GM23248 (cell line): ENCODE data around the gene TSPAN9. TPM values are rescaled to one million over a fixed set of nuclear protein-coding genes. Genes with fewer than 3 reads are reported as not detected.

ENCODE experiments used
- DNase-seq: peaks from one replicate; pipeline ENCODE4 v3.0.0-alpha.2; 2015
- H2AFZ ChIP-seq: fragments of 200-600 bp; sonication (generic); 2 replicates; pipeline ENCODE4 v1.6.1; 2016; ENCODE audit warnings: antibody characterized with exemption
- H3F3A ChIP-seq: fragments of 200-600 bp; sonication (generic); 2 replicates; pipeline ENCODE4 v1.6.1; 2016; ENCODE audit warnings: mild to moderate bottlenecking, antibody characterized with exemption, mixed run types; ENCODE audit not compliant: insufficient read depth
- H3K27ac ChIP-seq: fragments of 200-600 bp; sonication (generic); 2 replicates; pipeline ENCODE4 v1.5.1; 2016; ENCODE audit warnings: mild to moderate bottlenecking
- H3K27me3 ChIP-seq: fragments of 200-600 bp; sonication (generic); replicated peaks from 2 replicates; pipeline ENCODE4 v1.6.1; 2016; ENCODE audit warnings: mild to moderate bottlenecking; ENCODE audit not compliant: insufficient read depth
- H3K36me3 ChIP-seq: fragments of 200-600 bp; sonication (generic); 2 replicates; pipeline ENCODE4 v1.6.1; 2016; ENCODE audit warnings: low read depth, mild to moderate bottlenecking
- H3K4me1 ChIP-seq: fragments of 200-600 bp; sonication (generic); 2 replicates; pipeline ENCODE4 v1.6.1; 2016; ENCODE audit warnings: mild to moderate bottlenecking; ENCODE audit not compliant: insufficient read depth
- H3K4me2 ChIP-seq: fragments of 200-600 bp; sonication (generic); one replicate; pipeline ENCODE4 v1.6.1; 2016; ENCODE audit warnings: mild to moderate bottlenecking; ENCODE audit not compliant: unreplicated experiment
- H3K4me3 ChIP-seq: fragments of 200-600 bp; sonication (generic); 2 replicates; pipeline ENCODE4 v1.5.1; 2016; ENCODE audit warnings: mild to moderate bottlenecking
- H3K79me2 ChIP-seq: fragments of 200-600 bp; sonication (generic); 2 replicates; pipeline ENCODE4 v1.6.1; 2016; ENCODE audit warnings: mild to moderate bottlenecking; ENCODE audit not compliant: insufficient read depth
- H3K9ac ChIP-seq: fragments of 200-600 bp; sonication (generic); 2 replicates; pipeline ENCODE4 v1.6.1; 2016; ENCODE audit warnings: mild to moderate bottlenecking
- H3K9me2 ChIP-seq: fragments of 200-600 bp; sonication (generic); 2 replicates; pipeline ENCODE4 v1.6.1; 2016; ENCODE audit warnings: mixed run types, mild to moderate bottlenecking, moderate library complexity; ENCODE audit not compliant: insufficient read depth
- H3K9me3 ChIP-seq: fragments of 200-600 bp; sonication (generic); one replicate; pipeline ENCODE4 v1.6.1; 2017; ENCODE audit warnings: low read depth
- H4K20me1 ChIP-seq: fragments of 200-600 bp; sonication (generic); 2 replicates; pipeline ENCODE4 v1.6.0; 2016; ENCODE audit not compliant: insufficient read depth
- EZH2 ChIP-seq: fragments of 200-600 bp; sonication (generic); IDR thresholded peaks from 2 replicates; pipeline ENCODE4 v1.6.1; 2018; ENCODE audit warnings: antibody characterized with exemption, mild to moderate bottlenecking; ENCODE audit not compliant: insufficient read depth, poor library complexity, severe bottlenecking
- EZH2phosphoT487 ChIP-seq: fragments of 200-600 bp; sonication (generic); IDR thresholded peaks from 2 replicates; pipeline ENCODE4 v1.6.1; 2018; ENCODE audit warnings: antibody characterized with exemption, moderate library complexity, mild to moderate bottlenecking, low read depth; ENCODE audit not compliant: insufficient read depth
- WGBS, 2 experiments: methylation state at CpG; one replicate each; pipeline ENCODE4 v1.1.6; 2015 to 2017; ENCODE audit warnings: low lambda C conversion rate in 2 of 2, low coverage in 1 of 2; ENCODE audit errors: missing lambda C conversion rate in 2 of 2; 5-methylcytosine and 5-hydroxymethylcytosine counted together
- in situ Hi-C: fragments of 300-500 bp; cut with MboI; formaldehyde crosslinking; loops from 2 replicates; pipeline ENCODE4 v1.15.0; 2020
- polyA plus RNA-seq: library from polyadenylated mRNA; unstranded; fragments of >200 nt; fragmentation: Nextera tagmentation; extraction: Ambion mirVana; gene quantifications from 2 replicates; pipeline ENCODE4 v1.2.1, GENCODE V29; 2016
- total RNA-seq: library from RNA; depleted of rRNA; stranded (reverse); fragments of >200 nt; shearing (Covaris generic); gene quantifications from 2 replicates; pipeline ENCODE4 v1.2.3, GENCODE V29; 2014

Gene TSPAN9
- total and polyA plus RNA-seq, 2 experiments from 2014 or later: 9.5 to 14.4 TPM

GRCh38 chr12:3137814-3138445 lies 60.8 kb downstream of the TSPAN9 start:
- no peak for DNase-seq
- H3K27ac ChIP-seq: no peak overlapping the region
- peaks cover 13% of the 10 kb centered on the region for H3K4me1 ChIP-seq
- WGBS, 2 experiments: 82 to 86% methylated on average over 16 to 17 of the region's 17 CpGs
- TF ChIP-seq EZH2phosphoT487: no peak
- no peak for TF ChIP-seq EZH2
- H3K9me2 ChIP-seq: no peaks in the 10 kb centered on the region
- no peaks in the 10 kb centered on the region for H3K79me2 ChIP-seq
- no peaks in the 10 kb centered on the region for H3F3A ChIP-seq
- peak overlapping the region; percentile 50; the same call in 1 of the 2 replicates for H2AFZ ChIP-seq
- H3K4me3 ChIP-seq: no peak overlapping the region
- no peak overlapping the region; the same call in 1 of the 2 replicates for H3K9ac ChIP-seq
- H3K4me2 ChIP-seq: no peak overlapping the region
- no peaks in the 10 kb centered on the region for H3K27me3 ChIP-seq
- in situ Hi-C loops: no loop called here
- H3K36me3 ChIP-seq: no peaks in the 10 kb centered on the region
- no peaks in the 10 kb centered on the region for H4K20me1 ChIP-seq
- no peaks in the 10 kb centered on the region for H3K9me3 ChIP-seq

GRCh38 chr12:3138941-3139511 lies 61.8 kb downstream of the TSPAN9 start:
- 83% methylated on average over 7 to 11 of the region's 11 CpGs for WGBS, 2 experiments
- no peak overlapping the region for H2AFZ ChIP-seq
- no peaks in the 10 kb centered on the region for H3K36me3 ChIP-seq
- H3K4me2 ChIP-seq: no peak overlapping the region
- H3K9me3 ChIP-seq: no peaks in the 10 kb centered on the region
- H3K4me3 ChIP-seq: no peak overlapping the region
- no peaks in the 10 kb centered on the region for H3K79me2 ChIP-seq
- H3K27ac ChIP-seq: no peak overlapping the region
- DNase-seq: no peak
- no peaks in the 10 kb centered on the region for H4K20me1 ChIP-seq
- no peaks in the 10 kb centered on the region for H3K9me2 ChIP-seq
- no peak for TF ChIP-seq EZH2phosphoT487
- TF ChIP-seq EZH2: no peak
- H3K9ac ChIP-seq: no peak overlapping the region
- no peaks in the 10 kb centered on the region for H3K27me3 ChIP-seq
- H3F3A ChIP-seq: no peaks in the 10 kb centered on the region
- H3K4me1 ChIP-seq: peaks cover 7% of the 10 kb centered on the region; the same call in 1 of the 2 replicates
- in situ Hi-C loops: no loop called here

GRCh38 chr12:3139760-3140159 lies 62.6 kb downstream of the TSPAN9 start:
- H3K79me2 ChIP-seq: no peaks in the 10 kb centered on the region
- H3K36me3 ChIP-seq: no peaks in the 10 kb centered on the region
- no peak for TF ChIP-seq EZH2phosphoT487
- no peak for TF ChIP-seq EZH2
- H3K4me1 ChIP-seq: peaks cover 7% of the 10 kb centered on the region; the same call in 1 of the 2 replicates
- no peak overlapping the region for H3K4me3 ChIP-seq
- in situ Hi-C loops: no loop called here
- no peak overlapping the region for H3K27ac ChIP-seq
- no peak overlapping the region for H3K4me2 ChIP-seq
- 76 to 81% methylated on average over 9 of the region's 9 CpGs for WGBS, 2 experiments
- H3K9me2 ChIP-seq: no peaks in the 10 kb centered on the region
- H2AFZ ChIP-seq: no peak overlapping the region
- H3K27me3 ChIP-seq: no peaks in the 10 kb centered on the region
- no peaks in the 10 kb centered on the region for H4K20me1 ChIP-seq
- H3K9me3 ChIP-seq: no peaks in the 10 kb centered on the region
- no peak for DNase-seq
- H3K9ac ChIP-seq: no peak overlapping the region
- H3F3A ChIP-seq: no peaks in the 10 kb centered on the region

GRCh38 chr12:3140284-3140683 lies 63.1 kb downstream of the TSPAN9 start:
- Histone ChIP-seq H3K4me3 (no peak overlapping the region), H3K4me1 (peaks cover 7% of the 10 kb centered on the region; the same call in 1 of the 2 replicates), H3K9me3 (no peaks in the 10 kb centered on the region), H3F3A (no peaks in the 10 kb centered on the region), H3K79me2 (no peaks in the 10 kb centered on the region), H3K36me3 (no peaks in the 10 kb centered on the region), H3K27ac (no peak overlapping the region), H2AFZ (no peak overlapping the region), H3K9ac (no peak overlapping the region), H3K4me2 (no peak overlapping the region), H4K20me1 (no peaks in the 10 kb centered on the region), H3K27me3 (no peaks in the 10 kb centered on the region), H3K9me2 (no peaks in the 10 kb centered on the region)
- no peak for DNase-seq
- TF ChIP-seq EZH2 (no peak), EZH2phosphoT487 (no peak)
- in situ Hi-C loops: no loop called here
- WGBS, 2 experiments: 72 to 85% methylated on average over 9 of the region's 9 CpGs
